SK-N-SH treated with all-trans-retinoic acid at 6 μM for 48 hours (cell line): ENCODE measurements around the gene MYH13.

ENCODE experiments used
- ATAC-seq: fragments of 200-7000 bp; cut with Tn5 transposase; 3 replicates; pipeline ENCODE4 v1.9.1; 2020; ENCODE audit warnings: mild to moderate bottlenecking, moderate library complexity
- ARNTL ChIP-seq: fragments of 450-650 bp; formaldehyde crosslinking; IDR thresholded peaks from 2 replicates; pipeline ENCODE4 v1.5.0; 2020; ENCODE audit warnings: low read depth, mild to moderate bottlenecking, moderate library complexity, borderline replicate concordance
- BACH2 ChIP-seq: fragments of 250-450 bp; sonication (Bioruptor Pico); IDR thresholded peaks from 2 replicates; pipeline ENCODE4 v1.9.0; 2021; ENCODE audit warnings: mild to moderate bottlenecking, borderline replicate concordance
- CSDC2 ChIP-seq: fragments of 250-450 bp; sonication (Bioruptor Pico); IDR thresholded peaks from 2 replicates; pipeline ENCODE4 v1.5.0; 2020; ENCODE audit warnings: mild to moderate bottlenecking, moderate library complexity
- CSRNP3 ChIP-seq: fragments of 250-450 bp; sonication (Bioruptor Pico); IDR thresholded peaks from 2 replicates; pipeline ENCODE4 v1.5.1; 2021; ENCODE audit warnings: mild to moderate bottlenecking, moderate library complexity
- ESRRG ChIP-seq: fragments of 250-450 bp; sonication (Bioruptor Pico); IDR thresholded peaks from 2 replicates; pipeline ENCODE4 v1.6.1; 2021; ENCODE audit warnings: mild to moderate bottlenecking
- GLIS3 ChIP-seq: fragments of 250-450 bp; sonication (Bioruptor Pico); IDR thresholded peaks from 2 replicates; pipeline ENCODE4 v1.5.0; 2020; ENCODE audit warnings: mild to moderate bottlenecking, moderate library complexity
- ISL1 ChIP-seq: fragments of 250-450 bp; sonication (Bioruptor Pico); IDR thresholded peaks from 2 replicates; pipeline ENCODE4 v2.1.2; 2022; ENCODE audit warnings: mild to moderate bottlenecking, moderate library complexity
- OSR1 ChIP-seq: fragments of 250-450 bp; sonication (Bioruptor Pico); IDR thresholded peaks from 2 replicates; pipeline ENCODE4 v1.8.0; 2022; ENCODE audit warnings: moderate library complexity, mild to moderate bottlenecking, inconsistent platforms
- POU6F1 ChIP-seq: fragments of 250-450 bp; sonication (Bioruptor Pico); IDR thresholded peaks from 2 replicates; pipeline ENCODE4 v1.8.0; 2021; ENCODE audit warnings: low read depth, mild to moderate bottlenecking, moderate library complexity, borderline replicate concordance
- PPARA ChIP-seq: fragments of 250-450 bp; sonication (Bioruptor Pico); IDR thresholded peaks from 2 replicates; pipeline ENCODE4 v1.5.0; 2020; ENCODE audit warnings: mild to moderate bottlenecking, borderline replicate concordance
- RARB ChIP-seq: fragments of 250-450 bp; sonication (Bioruptor Pico); IDR thresholded peaks from 2 replicates; pipeline ENCODE4 v1.8.0; 2021; ENCODE audit warnings: mild to moderate bottlenecking, moderate library complexity
- SNAI2 ChIP-seq: fragments of 250-450 bp; sonication (Bioruptor Pico); IDR thresholded peaks from 2 replicates; pipeline ENCODE4 v1.5.0; 2020; ENCODE audit warnings: mild to moderate bottlenecking, moderate library complexity
- TCF4 ChIP-seq: fragments of 250-450 bp; sonication (Bioruptor Pico); IDR thresholded peaks from 2 replicates; pipeline ENCODE4 v1.8.0; 2021; ENCODE audit warnings: mild to moderate bottlenecking, moderate library complexity, borderline replicate concordance
- TOX ChIP-seq: fragments of 250-450 bp; sonication (Bioruptor Pico); IDR thresholded peaks from 2 replicates; pipeline ENCODE4 v1.8.0; 2021; ENCODE audit warnings: mild to moderate bottlenecking, moderate library complexity, borderline replicate concordance
- ZC3H10 ChIP-seq: fragments of 250-450 bp; sonication (Bioruptor Pico); IDR thresholded peaks from 2 replicates; pipeline ENCODE4 v1.5.1; 2021; ENCODE audit warnings: mild to moderate bottlenecking, moderate library complexity
- ZFP3 ChIP-seq: fragments of 250-450 bp; sonication (Bioruptor Pico); IDR thresholded peaks from 2 replicates; pipeline ENCODE4 v1.5.0; 2020; ENCODE audit warnings: mild to moderate bottlenecking, moderate library complexity
- ZFP30 ChIP-seq: fragments of 450-650 bp; formaldehyde crosslinking; IDR thresholded peaks from 2 replicates; pipeline ENCODE4 v1.5.0; 2022; ENCODE audit warnings: mild to moderate bottlenecking, moderate library complexity
- ZNF565 ChIP-seq: fragments of 450-650 bp; formaldehyde crosslinking; conservative IDR thresholded peaks from 2 replicates; pipeline ENCODE4 v1.5.0; 2020; ENCODE audit warnings: low read depth, mild to moderate bottlenecking, moderate library complexity
- ZNF70 ChIP-seq: fragments of 450-650 bp; formaldehyde crosslinking; IDR thresholded peaks from 2 replicates; pipeline ENCODE4 v1.5.0; 2020; ENCODE audit warnings: mild to moderate bottlenecking, moderate library complexity
- ZNF8 ChIP-seq: fragments of 450-650 bp; formaldehyde crosslinking; IDR thresholded peaks from 2 replicates; pipeline ENCODE4 v1.5.0; 2020; ENCODE audit warnings: mild to moderate bottlenecking, moderate library complexity
- TF ChIP-seq, protein P1 (sequence below): fragments of 250-450 bp; sonication (Bioruptor Pico); IDR thresholded peaks from 2 replicates; pipeline ENCODE4 v1.8.0; 2020; ENCODE audit warnings: mild to moderate bottlenecking, moderate library complexity, borderline replicate concordance
- TF ChIP-seq, protein P2 (sequence below): fragments of 250-450 bp; sonication (Bioruptor Pico); IDR thresholded peaks from 2 replicates; pipeline ENCODE4 v1.5.1; 2020; ENCODE audit warnings: low read depth, mild to moderate bottlenecking, moderate library complexity
- TF ChIP-seq, protein P3 (sequence below): fragments of 250-450 bp; sonication (Bioruptor Pico); IDR thresholded peaks from 2 replicates; pipeline ENCODE4 v1.5.0; 2020; ENCODE audit warnings: mild to moderate bottlenecking, moderate library complexity

MYH13 gene

DNA sequence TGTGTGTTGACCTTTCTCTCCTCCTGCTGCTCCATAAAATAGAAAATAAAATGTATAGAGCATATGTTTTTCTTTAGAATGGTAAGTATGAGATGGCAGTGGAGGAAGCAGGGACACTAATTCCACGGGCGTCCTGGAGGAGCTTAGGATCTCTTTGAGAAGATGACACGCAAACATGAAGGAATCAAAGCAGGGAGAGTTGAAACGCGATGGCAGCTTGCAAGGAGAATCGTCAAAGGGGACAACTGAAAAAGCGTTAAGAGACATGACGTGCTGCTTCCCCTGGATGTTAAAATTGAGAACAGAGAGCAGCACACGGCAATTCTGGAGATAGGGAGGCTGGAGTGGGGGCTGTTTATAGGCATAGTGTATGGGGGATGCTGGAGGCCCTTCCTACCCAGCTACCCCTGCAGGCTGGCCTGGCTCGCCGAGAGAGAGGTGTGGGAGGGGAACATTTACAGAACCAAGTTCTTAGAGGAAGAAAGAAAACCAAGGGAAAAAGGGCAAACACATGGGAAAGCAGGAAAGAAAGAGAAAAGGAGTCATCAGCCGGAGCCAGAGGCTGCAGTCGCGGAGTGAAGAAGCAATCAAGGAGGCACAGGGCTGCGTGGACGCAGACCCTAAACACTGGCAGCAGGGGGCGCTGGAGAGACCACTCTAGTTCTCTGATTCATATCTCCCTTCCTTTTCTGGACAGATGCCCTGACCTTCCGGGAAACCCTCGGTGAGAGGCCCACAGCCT, 55.8 kb downstream of the MYH13 start (continued):
- TF ChIP-seq, protein P1, sequence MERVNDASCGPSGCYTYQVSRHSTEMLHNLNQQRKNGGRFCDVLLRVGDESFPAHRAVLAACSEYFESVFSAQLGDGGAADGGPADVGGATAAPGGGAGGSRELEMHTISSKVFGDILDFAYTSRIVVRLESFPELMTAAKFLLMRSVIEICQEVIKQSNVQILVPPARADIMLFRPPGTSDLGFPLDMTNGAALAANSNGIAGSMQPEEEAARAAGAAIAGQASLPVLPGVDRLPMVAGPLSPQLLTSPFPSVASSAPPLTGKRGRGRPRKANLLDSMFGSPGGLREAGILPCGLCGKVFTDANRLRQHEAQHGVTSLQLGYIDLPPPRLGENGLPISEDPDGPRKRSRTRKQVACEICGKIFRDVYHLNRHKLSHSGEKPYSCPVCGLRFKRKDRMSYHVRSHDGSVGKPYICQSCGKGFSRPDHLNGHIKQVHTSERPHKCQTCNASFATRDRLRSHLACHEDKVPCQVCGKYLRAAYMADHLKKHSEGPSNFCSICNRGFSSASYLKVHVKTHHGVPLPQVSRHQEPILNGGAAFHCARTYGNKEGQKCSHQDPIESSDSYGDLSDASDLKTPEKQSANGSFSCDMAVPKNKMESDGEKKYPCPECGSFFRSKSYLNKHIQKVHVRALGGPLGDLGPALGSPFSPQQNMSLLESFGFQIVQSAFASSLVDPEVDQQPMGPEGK = no peak
- no peak for TF ChIP-seq ZFP30 (CRISPR knock-in tag)
- TF ChIP-seq CSDC2 (CRISPR knock-in tag) = no peak
- TF ChIP-seq ZFP3 = no peak
- TF ChIP-seq, protein P2, sequence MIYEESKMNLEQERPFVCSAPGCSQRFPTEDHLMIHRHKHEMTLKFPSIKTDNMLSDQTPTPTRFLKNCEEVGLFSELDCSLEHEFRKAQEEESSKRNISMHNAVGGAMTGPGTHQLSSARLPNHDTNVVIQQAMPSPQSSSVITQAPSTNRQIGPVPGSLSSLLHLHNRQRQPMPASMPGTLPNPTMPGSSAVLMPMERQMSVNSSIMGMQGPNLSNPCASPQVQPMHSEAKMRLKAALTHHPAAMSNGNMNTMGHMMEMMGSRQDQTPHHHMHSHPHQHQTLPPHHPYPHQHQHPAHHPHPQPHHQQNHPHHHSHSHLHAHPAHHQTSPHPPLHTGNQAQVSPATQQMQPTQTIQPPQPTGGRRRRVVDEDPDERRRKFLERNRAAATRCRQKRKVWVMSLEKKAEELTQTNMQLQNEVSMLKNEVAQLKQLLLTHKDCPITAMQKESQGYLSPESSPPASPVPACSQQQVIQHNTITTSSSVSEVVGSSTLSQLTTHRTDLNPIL = no peak
- TF ChIP-seq ZNF8 (CRISPR knock-in tag) = no peak
- TF ChIP-seq SNAI2 (CRISPR knock-in tag) = no peak
- no peak for TF ChIP-seq TOX (CRISPR knock-in tag)
- TF ChIP-seq ZNF565 (CRISPR knock-in tag) = no peak
- no peak for TF ChIP-seq PPARA (CRISPR knock-in tag)

DNA sequence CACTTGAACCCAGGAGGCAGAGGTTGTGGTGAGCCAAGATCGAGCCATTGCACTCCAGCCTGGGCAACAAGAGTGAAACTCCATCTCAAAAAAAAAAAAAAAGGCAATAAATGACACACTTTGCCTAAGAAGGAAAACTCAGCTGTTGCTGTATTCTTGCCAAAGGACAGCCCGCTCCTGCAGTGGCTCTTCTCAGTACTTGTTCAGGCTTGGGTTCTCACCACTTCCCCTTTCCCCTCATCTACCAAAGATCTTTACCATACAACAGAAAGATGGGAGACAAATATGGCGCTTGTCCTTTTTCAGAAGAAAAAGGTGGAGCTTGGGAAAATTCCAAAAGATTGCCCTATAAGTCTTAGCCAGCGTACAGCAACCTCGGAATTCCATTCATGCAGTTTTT, 58.5 kb downstream of the MYH13 start:
- no peak for ATAC-seq
- TF ChIP-seq POU6F1 = no peak
- TF ChIP-seq ZNF565 (CRISPR knock-in tag) = no peak
- TF ChIP-seq OSR1 = no peak
- TF ChIP-seq, protein P2 = no peak
- no peak for TF ChIP-seq ZFP30 (CRISPR knock-in tag)
- no peak for TF ChIP-seq CSDC2 (CRISPR knock-in tag)
- TF ChIP-seq PPARA (CRISPR knock-in tag) = no peak
- no peak for TF ChIP-seq TCF4
- TF ChIP-seq ZFP3 = no peak
- TF ChIP-seq BACH2 = no peak
- TF ChIP-seq ESRRG (CRISPR knock-in tag) = no peak
- TF ChIP-seq ZNF8 (CRISPR knock-in tag) = no peak
- TF ChIP-seq ZNF70 (CRISPR knock-in tag) = no peak
- no peak for TF ChIP-seq ARNTL (CRISPR knock-in tag)
- no peak for TF ChIP-seq RARB (CRISPR knock-in tag)
- TF ChIP-seq CSRNP3 (CRISPR knock-in tag) = no peak
- TF ChIP-seq TOX (CRISPR knock-in tag) = no peak
- no peak for TF ChIP-seq SNAI2 (CRISPR knock-in tag)
- no peak for TF ChIP-seq GLIS3 (CRISPR knock-in tag)

DNA sequence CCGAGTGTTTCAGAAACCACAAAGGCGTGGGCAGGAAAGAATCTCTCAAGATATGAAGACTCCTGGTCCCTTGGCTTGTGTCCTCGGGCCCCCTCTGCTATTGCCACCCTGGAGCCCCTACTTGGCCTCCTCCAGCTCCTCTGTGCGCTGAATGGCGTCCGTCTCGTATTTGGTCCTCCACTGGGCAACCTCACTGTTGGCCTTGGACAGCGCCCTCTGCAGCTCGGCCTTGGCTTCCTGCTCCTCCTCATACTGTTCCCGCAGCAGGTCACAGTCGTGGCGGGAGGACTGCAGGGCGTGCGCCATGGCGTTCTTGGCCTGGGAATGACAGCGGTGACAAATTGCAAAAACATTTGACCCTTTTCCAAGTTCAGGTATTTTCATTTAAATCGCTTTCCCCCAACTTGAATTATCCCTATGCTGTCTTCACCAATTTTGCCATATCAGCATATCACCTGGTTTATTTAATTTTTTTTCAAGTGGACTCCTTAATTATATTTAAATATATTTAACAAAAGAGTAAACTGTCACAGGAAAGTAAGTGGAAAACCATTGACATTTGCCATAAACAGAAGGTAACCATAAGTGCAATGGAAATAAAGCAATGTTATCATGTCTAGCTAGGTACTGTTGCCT, 59.7 kb downstream of the MYH13 start:
- ATAC-seq = no peak
- no peak for TF ChIP-seq TCF4
- no peak for TF ChIP-seq SNAI2 (CRISPR knock-in tag)
- TF ChIP-seq RARB (CRISPR knock-in tag) = no peak
- TF ChIP-seq ZFP3 = no peak
- TF ChIP-seq ARNTL (CRISPR knock-in tag) = no peak
- TF ChIP-seq, protein P2 = no peak
- no peak for TF ChIP-seq CSDC2 (CRISPR knock-in tag)
- TF ChIP-seq, protein P3, sequence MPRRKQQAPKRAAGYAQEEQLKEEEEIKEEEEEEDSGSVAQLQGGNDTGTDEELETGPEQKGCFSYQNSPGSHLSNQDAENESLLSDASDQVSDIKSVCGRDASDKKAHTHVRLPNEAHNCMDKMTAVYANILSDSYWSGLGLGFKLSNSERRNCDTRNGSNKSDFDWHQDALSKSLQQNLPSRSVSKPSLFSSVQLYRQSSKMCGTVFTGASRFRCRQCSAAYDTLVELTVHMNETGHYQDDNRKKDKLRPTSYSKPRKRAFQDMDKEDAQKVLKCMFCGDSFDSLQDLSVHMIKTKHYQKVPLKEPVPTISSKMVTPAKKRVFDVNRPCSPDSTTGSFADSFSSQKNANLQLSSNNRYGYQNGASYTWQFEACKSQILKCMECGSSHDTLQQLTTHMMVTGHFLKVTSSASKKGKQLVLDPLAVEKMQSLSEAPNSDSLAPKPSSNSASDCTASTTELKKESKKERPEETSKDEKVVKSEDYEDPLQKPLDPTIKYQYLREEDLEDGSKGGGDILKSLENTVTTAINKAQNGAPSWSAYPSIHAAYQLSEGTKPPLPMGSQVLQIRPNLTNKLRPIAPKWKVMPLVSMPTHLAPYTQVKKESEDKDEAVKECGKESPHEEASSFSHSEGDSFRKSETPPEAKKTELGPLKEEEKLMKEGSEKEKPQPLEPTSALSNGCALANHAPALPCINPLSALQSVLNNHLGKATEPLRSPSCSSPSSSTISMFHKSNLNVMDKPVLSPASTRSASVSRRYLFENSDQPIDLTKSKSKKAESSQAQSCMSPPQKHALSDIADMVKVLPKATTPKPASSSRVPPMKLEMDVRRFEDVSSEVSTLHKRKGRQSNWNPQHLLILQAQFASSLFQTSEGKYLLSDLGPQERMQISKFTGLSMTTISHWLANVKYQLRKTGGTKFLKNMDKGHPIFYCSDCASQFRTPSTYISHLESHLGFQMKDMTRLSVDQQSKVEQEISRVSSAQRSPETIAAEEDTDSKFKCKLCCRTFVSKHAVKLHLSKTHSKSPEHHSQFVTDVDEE (CRISPR knock-in tag) = no peak
- TF ChIP-seq ZNF70 (CRISPR knock-in tag) = no peak
- no peak for TF ChIP-seq ZFP30 (CRISPR knock-in tag)
- no peak for TF ChIP-seq ESRRG (CRISPR knock-in tag)
- TF ChIP-seq TOX (CRISPR knock-in tag) = no peak
- TF ChIP-seq OSR1 = no peak
- no peak for TF ChIP-seq ISL1
- TF ChIP-seq ZC3H10 (CRISPR knock-in tag) = no peak
- TF ChIP-seq PPARA (CRISPR knock-in tag) = no peak
